OCI-LY1 (cell line): ENCODE measurements around the gene KCNC2.

Experiments used
- H2AFZ ChIP-seq: fragments of 200-600 bp; sonication (generic), shearing (Covaris generic); 2 replicates; pipeline ENCODE4 v1.6.0; 2014; ENCODE audit warnings: antibody characterized with exemption, mild to moderate bottlenecking, low read length
- H3F3A ChIP-seq: fragments of 200-600 bp; sonication (generic), shearing (Covaris generic); 2 replicates; pipeline ENCODE4 v1.6.0; 2014; ENCODE audit warnings: mild to moderate bottlenecking, antibody characterized with exemption, low read length, moderate library complexity; ENCODE audit not compliant: insufficient read depth
- H3K27ac ChIP-seq: fragments of 200-600 bp; sonication (generic); 2 replicates; pipeline ENCODE4 v1.5.1; 2014; ENCODE audit warnings: low read length, mixed run types, mild to moderate bottlenecking, low read depth; ENCODE audit not compliant: poor library complexity, severe bottlenecking
- H3K27me3 ChIP-seq: fragments of 200-600 bp; sonication (generic); 2 replicates; pipeline ENCODE4 v1.6.0; 2014; ENCODE audit warnings: antibody characterized with exemption, mild to moderate bottlenecking, low read length, moderate library complexity; ENCODE audit not compliant: insufficient read depth
- H3K36me3 ChIP-seq: fragments of 200-600 bp; sonication (generic); 2 replicates; pipeline ENCODE4 v1.6.1; 2014; ENCODE audit warnings: mild to moderate bottlenecking, antibody characterized with exemption, low read length, moderate library complexity, mixed read lengths; ENCODE audit not compliant: insufficient read depth
- H3K4me1 ChIP-seq: fragments of 200-600 bp; sonication (generic); 2 replicates; pipeline ENCODE4 v1.5.1; 2014; ENCODE audit warnings: mild to moderate bottlenecking, low read length, moderate library complexity; ENCODE audit not compliant: insufficient read depth, severe bottlenecking
- H3K4me2 ChIP-seq: fragments of 200-600 bp; sonication (generic), shearing (Covaris generic); 2 replicates; pipeline ENCODE4 v1.6.1; 2014; ENCODE audit warnings: low read length
- H3K4me3 ChIP-seq: fragments of 200-600 bp; sonication (generic); 2 replicates; pipeline ENCODE4 v1.5.1; 2014; ENCODE audit warnings: low read length, low read depth, mild to moderate bottlenecking, mixed read lengths; ENCODE audit not compliant: poor library complexity, severe bottlenecking
- H3K79me2 ChIP-seq: fragments of 200-600 bp; shearing (Covaris generic); 2 replicates; pipeline ENCODE4 v1.6.1; 2016; ENCODE audit warnings: mixed run types, low read length, mixed read lengths; ENCODE audit not compliant: insufficient read depth
- H3K9ac ChIP-seq: fragments of 200-600 bp; sonication (generic), shearing (Covaris generic); 2 replicates; pipeline ENCODE4 v1.6.1; 2014; ENCODE audit warnings: mild to moderate bottlenecking, low read length, mixed read lengths
- H3K9me2 ChIP-seq: fragments of 200-600 bp; sonication (generic), shearing (Covaris generic); 2 replicates; pipeline ENCODE4 v1.6.1; 2014; ENCODE audit warnings: low read depth, mild to moderate bottlenecking, low read length, mixed read lengths
- H3K9me3 ChIP-seq: fragments of 200-600 bp; shearing (Covaris generic); 2 replicates; pipeline ENCODE4 v1.6.1; 2014; ENCODE audit warnings: low read length, mixed read lengths
- H4K20me1 ChIP-seq: fragments of 200-600 bp; sonication (generic), shearing (Covaris generic); 2 replicates; pipeline ENCODE4 v1.6.0; 2016; ENCODE audit warnings: mild to moderate bottlenecking, low read length; ENCODE audit not compliant: insufficient read depth
- CTCF ChIP-seq: fragments of 200-600 bp; sonication (generic), shearing (Covaris generic); IDR thresholded peaks from 2 replicates; pipeline ENCODE4 v1.5.1; 2017; ENCODE audit warnings: mild to moderate bottlenecking, antibody characterized with exemption, low read length, moderate library complexity, mixed read lengths
- EZH2 ChIP-seq: fragments of 200-600 bp; sonication (generic), shearing (Covaris generic); IDR thresholded peaks from 2 replicates; pipeline ENCODE4 v1.8.0; 2017; ENCODE audit warnings: borderline replicate concordance, mixed run types, mild to moderate bottlenecking, antibody characterized with exemption, low read length, moderate library complexity, mixed read lengths

KCNC2 gene

GRCh38 chr12:75161488-75161887 is 48.2 kb downstream of the KCNC2 start:
- Histone ChIP-seq H3K4me3 (no peak overlapping the region), H3K27me3 (no peaks in the 10 kb centered on the region), H3K4me1 (no peaks in the 10 kb centered on the region), H3K9me3 (no peaks in the 10 kb centered on the region), H3K79me2 (no peaks in the 10 kb centered on the region), H3K36me3 (no peaks in the 10 kb centered on the region), H3F3A (no peaks in the 10 kb centered on the region), H3K9ac (no peak overlapping the region), H3K4me2 (no peak overlapping the region), H3K9me2 (no peaks in the 10 kb centered on the region), H4K20me1 (no peaks in the 10 kb centered on the region), H3K27ac (no peak overlapping the region), H2AFZ (no peak overlapping the region)
- TF ChIP-seq CTCF (no peak), EZH2 (no peak)

- H3K79me2 ChIP-seq = no peaks in the 10 kb centered on the region
- no peak for TF ChIP-seq CTCF
- no peak for TF ChIP-seq EZH2
- no peak overlapping the region for H3K4me2 ChIP-seq
- no peaks in the 10 kb centered on the region for H4K20me1 ChIP-seq
- no peak overlapping the region for H2AFZ ChIP-seq
- H3K4me3 ChIP-seq = no peak overlapping the region
- no peaks in the 10 kb centered on the region for H3K9me3 ChIP-seq
- H3F3A ChIP-seq = no peaks in the 10 kb centered on the region
- H3K27ac ChIP-seq = no peak overlapping the region
- no peaks in the 10 kb centered on the region for H3K4me1 ChIP-seq
- H3K36me3 ChIP-seq = no peaks in the 10 kb centered on the region
- H3K9ac ChIP-seq = no peak overlapping the region
- no peaks in the 10 kb centered on the region for H3K9me2 ChIP-seq
- no peaks in the 10 kb centered on the region for H3K27me3 ChIP-seq
Measured at GRCh38 chr12:75157385-75157784, 52.3 kb downstream of the KCNC2 start.

GRCh38 chr12:75155962-75156361 is 53.7 kb downstream of the KCNC2 start:
- Histone ChIP-seq H3K9ac (no peak overlapping the region), H3K27ac (no peak overlapping the region), H3K36me3 (no peaks in the 10 kb centered on the region), H3K27me3 (no peaks in the 10 kb centered on the region), H3K4me3 (no peak overlapping the region), H4K20me1 (no peaks in the 10 kb centered on the region), H3K4me1 (no peaks in the 10 kb centered on the region), H2AFZ (no peak overlapping the region), H3K9me2 (no peaks in the 10 kb centered on the region), H3F3A (no peaks in the 10 kb centered on the region), H3K4me2 (no peak overlapping the region), H3K9me3 (no peaks in the 10 kb centered on the region), H3K79me2 (no peaks in the 10 kb centered on the region)
- no peak for TF ChIP-seq CTCF
- TF ChIP-seq EZH2 = no peak
